HL-60/S4 (cell line): ENCODE results near the gene KCNQ1OT1.

Source experiments
- in situ Hi-C: fragments of 300-500 bp; cut with MboI; formaldehyde crosslinking; loops from 2 replicates; pipeline ENCODE4 v1.14.3; 2022; ENCODE audit warnings: low sequenced_read_pairs

KCNQ1OT1 gene

DNA sequence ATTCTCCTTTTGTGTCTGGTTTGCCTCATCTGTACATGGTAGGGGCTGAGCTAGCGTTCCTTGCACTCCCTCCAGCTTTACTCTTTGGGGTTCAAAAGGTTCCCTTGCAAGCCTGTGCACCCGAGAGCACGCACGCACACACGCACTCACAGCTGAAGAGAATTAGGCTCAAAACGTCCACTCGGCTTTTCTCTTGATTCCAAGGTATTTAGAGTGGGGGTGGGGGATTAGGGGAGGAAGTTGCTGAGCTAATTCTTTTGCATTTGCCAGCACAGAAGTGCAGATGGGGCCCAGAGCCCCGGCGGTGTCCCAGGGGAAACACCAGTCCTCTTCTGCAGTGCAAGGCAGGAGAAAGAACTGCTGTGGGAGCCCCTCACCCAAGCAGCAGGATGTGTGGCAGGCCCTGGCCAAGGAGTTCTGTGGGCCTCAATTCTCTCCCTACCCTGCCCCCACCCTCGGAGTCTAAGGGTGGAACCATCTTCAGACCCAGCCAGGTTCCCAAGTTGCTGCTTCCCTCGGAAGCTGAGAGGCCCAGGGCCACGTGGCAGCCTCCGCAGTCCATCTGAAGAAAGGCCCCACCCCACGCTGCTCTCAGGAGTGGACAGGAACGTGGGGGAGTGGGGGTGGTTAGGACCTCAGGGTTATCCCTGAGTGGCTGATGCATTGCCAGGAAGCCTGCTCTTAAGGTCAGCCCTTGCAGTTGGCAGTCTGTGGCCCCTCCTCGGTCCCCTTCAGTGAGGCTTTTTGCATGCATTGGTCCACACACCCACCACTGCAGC is 3.8 kb upstream of the KCNQ1OT1 start:
- in situ Hi-C loops: no loop called here

DNA sequence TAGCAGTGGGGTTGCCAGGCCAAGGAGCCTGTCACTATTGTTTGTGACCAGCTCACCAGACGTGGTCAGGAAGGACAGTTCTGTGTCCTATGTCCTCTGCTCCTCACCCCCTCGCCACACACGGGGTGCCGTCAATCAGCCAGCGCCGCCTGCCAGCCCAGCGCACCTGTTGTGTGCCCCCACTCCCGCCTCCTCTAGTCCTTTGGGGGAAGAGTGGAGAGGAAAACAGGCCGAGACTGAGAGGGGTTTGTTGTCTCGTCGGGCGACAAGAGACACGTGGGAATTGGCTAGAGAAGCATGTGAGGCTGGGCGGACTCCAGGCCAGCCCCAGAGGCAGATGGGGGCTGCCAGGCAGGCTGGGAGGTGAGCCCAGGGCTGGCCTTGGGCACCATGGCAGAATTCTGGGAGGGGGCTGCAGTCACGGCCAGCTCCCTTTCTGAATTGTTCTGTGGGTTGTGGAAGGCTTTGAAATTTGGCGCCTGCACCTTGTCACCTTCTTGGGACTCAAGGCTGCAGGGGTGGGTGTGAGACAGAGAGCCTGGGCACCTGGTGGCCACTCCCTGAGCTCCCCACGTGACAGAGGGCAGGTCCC is 3.1 kb upstream of the KCNQ1OT1 start:
- in situ Hi-C loops: no loop called here

DNA sequence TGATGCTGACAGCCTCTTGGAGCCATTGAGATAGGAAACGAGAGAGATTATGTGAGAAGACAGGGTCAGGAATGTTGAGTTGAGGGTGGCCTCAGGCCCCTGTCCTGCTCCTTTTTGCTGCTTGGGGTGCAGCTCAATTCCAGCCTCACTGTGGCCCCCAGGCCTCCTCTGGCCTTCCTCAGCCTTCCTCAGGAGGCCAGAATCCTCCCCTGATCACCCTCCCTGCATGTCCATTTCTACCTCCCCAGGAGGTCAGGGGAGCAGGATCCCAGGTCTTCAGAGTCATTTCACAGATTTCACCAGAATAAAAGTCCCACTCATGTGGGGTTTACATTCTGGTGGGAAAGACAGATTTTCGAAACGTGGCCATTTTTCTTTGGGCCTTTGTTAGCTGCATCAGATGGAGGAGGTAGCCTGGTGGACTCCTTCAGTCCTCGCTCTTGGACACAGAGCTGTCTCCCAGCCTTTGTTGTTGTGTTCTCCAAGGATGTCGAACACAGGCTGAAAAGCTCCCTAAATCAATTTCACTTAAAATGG is 2.2 kb upstream of the KCNQ1OT1 start:
- in situ Hi-C loops: no loop called here

DNA sequence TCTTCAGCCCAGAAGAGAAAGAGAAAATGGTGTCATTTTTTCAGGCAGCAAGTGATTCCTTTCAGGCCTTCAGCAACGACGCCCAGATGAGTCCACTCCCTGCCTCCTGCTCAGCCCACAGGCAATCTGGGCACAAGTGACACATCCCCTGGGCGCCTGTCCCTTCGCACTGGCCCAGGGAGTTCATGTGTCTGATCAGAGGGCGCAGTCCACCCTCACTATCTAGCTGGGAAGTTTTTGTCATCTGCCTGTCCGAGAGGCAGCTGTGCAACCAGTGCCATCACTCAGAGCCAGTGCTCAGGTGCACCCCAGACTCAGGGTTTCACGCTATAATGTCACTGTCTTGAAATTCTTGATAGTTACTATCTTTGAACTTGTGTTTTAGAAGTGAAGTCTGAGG is 1.4 kb upstream of the KCNQ1OT1 start:
- in situ Hi-C loops: no loop called here

DNA sequence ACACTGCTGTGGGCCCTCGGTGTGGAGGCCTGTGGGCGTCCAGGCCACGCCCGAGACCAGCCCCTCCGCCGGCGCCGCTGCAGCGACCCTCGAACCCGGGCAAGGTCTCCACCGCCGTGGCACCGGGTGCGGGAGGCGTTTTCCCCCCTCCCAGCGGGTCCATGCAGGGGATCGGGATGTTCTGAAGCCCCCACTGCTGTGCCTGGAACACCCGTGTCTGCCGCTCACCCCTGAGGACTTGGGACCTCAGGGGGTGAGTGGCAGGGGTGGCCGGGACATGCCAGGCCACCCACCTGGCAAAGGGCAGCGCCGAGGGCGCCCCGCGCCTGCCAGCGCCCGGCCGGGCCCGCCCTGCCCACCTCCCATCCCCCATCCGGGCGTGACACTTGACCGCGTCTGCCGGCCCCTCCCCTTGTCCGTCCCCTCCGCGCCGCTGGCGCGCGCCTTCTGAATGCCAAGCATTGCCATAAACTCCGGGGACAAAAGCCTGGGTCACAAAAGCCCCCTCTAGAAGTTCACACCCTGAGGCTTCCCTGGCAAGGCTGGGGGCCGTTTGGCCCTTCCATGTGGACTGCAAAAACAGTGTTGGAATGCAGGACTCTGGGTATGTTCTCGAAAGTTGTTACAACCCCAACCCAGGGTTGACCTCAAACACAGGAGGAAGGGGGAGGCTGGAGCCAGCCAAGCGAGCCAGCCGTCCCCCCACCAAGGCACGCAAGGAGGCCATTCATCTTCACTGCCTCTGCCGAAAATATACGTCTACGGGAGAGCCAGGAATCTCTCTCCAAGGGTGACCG is 819 bp upstream of the KCNQ1OT1 start:
- in situ Hi-C loops: no loop called here

DNA sequence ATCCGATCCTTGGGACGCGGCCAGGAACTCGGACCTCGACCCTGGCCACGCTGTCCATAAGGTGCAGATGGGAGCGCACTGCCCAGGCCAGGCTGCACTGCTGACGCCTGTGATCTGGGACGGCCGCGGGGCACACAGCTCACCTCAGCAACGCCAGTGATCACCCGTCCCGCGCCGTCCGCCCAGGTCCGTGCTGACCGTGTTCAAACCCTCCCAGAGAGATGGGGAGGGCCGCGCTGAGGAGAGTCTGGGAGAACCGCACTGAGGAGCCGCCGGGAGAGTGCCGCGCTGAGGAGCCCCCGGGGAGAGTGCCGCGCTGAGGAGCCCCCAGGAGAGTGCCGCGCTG is 636 bp downstream of the KCNQ1OT1 start:
- in situ Hi-C loops: no loop called here

DNA sequence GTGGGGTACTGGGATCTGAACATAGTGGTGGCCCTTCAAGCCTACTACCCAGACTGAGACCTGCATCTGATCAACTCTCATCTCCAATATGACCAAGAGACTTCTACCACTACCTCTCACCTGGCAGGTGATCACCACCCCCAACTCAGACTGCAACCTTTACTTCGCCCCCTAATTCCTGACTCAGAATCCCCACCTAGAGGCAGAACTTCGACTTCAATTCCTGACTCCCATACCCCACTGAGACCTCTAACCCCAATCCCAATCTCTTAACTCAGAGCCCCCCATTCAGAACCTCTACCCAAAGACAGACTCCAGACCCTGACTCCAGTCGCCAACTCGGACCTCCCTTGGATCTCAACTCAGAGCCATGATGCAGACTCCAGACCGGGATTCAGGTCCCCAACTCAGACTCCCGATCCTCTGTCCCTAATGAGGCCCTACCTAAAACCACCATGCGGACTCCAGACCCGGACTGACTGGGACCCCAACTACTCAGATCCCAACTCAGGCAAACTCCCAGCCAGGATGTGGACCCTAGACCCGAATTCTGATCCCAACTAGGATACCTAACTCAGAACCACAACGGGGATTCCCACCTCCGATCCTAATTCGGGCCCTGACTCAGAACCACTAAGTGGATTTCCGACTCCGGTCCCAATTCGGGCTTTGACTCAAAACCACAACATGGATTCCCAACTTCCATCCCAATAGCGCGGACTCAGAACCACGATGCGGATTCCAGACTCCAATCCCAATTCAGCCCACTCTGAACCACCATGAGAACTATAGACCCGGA is 1.2 kb downstream of the KCNQ1OT1 start:
- in situ Hi-C loops: no loop called here

DNA sequence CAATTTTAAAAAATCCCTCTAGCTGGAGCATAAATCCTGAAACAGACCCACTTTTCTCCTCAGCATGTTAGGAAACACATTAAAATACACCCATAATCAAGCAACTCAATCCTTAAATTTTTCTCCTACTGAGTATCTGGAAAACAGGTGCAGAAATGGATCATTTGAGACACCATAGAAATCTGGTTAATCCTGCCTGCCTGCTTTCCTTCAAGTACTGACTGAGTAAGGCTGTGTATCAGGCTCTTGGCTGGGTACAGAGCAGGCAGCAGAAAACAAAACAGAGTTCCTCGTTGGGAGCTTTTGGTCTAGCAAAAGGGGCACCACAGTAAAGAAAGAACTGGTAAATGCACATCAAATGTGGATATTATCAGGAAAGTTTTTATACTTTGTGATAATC is 1.9 kb downstream of the KCNQ1OT1 start:
- in situ Hi-C loops: no loop called here

DNA sequence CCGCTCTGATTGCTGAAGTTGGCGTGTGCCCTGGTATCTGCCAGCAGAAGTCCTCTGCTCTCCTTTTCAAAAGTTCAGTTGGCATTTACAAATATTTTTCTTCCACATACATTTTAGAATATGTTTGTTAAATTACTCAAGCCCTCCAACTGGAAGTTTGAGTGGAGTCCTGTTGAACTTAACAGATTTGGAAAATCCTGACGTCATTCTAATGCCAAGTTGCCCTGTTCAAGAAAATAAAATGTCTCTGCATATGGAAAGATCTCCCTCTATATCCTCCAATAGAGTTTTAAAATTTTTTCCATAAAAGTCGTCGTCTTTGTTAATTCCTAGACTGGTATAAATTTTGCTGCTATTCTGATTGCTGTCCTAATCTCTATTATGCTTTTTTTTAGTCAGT is 3.3 kb downstream of the KCNQ1OT1 start:
- in situ Hi-C loops: no loop called here

DNA sequence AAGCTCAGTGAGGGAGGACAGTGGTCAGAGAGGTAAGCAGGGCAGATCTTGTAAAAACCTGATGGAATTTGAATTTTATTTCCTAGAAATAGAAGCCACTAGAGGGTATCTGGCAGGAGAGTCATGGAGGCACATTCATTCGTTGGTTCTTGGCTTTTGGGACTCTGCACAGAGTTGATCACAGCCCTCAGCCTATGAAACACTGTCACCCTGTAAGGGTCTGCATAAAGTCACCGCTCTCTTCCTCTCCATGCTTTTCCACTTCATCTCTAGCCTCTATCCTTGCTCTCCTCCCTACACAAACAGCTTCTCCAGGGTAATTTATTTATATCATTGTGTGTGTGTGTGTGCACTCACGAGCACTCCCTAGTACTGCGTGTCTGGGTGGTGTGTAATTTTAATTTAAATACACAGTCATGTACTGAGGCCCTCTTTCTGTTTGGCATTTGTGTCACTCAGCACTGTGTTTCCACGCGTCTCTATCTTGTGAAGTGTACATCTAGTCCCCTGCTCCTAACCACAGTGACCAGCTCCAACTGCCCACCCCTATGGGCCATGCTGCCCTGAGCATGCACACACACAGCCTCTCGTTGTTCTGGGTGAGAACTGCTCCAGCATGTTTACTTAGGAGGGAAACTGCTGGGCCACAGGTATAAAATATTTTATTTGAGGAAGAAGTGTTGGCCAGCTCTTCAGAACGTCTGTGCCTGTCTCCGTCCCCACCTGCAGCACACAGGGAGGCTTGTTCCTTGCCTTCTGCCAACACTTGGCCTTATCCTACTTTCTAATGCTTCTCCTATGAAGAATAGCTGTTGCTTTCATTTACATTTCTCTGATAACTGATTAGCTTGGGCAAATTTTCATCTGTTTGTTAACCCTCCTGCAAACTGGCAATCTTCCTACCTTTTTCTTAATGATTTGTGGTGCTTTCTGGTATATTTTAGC is 4.5 kb downstream of the KCNQ1OT1 start:
- in situ Hi-C loops: no loop called here

DNA sequence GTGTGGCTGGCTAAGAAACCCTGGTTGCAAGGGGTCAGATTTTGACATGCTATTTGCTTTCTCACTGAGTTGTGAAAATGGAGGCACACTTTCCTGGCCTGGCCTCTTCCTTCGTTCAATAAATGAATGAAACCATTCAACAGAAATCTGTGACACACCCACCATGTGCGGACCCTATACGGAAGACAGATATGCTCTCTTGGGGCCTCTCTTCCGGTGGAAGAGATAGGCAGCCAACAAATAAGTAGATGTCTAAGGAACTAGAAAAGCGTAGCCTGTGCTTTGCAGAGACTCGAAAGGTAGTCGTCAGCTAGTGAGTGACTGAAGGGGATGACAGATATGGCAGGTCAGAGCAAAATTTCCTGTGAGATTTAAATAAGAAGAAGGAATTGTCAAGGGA is 5.3 kb downstream of the KCNQ1OT1 start:
- in situ Hi-C loops: no loop called here

DNA sequence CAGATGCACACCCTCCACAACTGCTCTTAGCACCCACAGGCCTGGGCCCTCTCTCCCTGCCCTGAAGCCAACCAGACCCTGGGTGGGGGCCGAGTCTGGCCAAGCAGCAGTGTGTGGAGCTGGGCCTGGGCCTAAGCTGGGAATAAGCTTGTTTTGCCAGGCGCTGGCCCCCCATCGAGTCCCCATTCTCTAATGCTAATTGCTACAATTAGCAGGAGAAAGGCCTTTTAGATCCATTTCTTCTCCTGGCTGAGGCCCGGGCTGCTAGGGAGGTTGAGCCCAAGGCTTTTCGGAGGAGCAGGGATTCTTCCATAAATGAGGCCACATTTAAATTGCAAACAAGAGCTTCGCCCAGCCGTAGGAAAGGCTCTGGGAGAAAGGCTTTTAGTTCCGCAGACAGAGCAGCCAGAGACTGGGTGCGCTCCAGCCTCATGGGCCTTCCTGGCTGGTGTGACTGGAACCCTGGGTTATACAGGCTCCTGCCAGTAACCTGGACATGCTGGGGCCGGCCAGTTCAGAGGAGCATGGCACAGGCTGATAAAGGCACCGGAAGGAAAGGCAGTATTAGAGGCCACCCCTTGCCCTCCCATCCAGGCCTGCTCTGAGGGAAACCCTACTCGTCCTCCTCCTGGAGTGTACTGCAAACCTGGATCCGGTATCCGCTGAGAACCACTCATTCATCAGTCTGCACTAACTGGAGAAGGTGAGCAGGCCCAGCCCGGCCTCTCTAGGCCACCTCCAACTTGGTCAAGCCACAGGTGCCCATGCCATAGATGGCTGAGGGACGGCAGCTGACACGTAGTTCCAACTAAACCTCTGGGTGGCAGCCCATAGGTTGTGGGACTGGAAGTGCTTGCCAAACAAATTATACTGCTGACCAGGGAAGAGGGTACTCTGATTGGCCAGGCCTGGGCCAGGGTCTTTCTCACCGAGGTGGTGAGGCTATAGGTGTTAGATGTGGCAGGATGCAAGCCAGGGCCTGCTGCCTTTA is 6.2 kb downstream of the KCNQ1OT1 start:
- in situ Hi-C loops: no loop called here

DNA sequence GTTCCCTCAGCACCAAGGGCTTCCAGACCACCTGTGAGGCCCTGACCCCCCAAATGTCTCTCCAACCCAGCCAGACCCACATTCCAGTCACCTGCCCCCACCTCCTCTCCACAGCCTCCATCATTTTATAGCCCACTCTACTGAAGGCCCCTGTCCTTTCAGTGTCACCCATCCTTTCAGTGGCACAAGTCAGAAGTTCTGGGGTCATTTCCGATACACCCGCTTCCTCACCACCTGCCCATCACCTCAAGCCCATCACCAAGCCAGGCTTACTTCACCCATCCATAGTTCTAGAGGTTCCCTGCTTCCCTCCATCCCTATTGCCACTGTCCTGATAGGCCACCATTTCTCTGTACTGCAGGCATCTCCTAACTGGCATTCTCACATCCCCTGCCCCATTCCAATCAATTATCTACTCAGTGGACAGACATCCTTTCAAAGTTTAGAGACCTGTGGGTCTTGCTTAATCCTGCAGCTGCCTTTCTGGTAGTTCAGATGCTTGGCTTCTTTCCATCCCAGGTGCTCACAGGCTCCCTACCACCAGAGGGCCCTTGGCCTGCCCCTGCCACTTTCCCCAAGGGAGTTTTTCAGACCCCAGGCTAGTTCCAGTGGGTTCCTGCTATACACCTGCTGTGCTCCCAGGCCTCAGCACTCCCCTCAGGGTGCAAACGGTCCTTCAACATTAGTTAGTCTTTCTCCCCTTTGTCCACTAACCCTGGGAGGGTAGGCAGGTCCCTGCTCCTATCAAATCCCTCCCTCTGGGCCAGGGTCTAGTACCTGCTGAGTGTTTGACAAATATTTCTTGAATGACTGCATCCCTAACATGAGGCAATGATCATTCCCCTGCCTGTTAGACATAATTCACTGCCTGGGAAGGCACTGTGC is 7.6 kb downstream of the KCNQ1OT1 start:
- in situ Hi-C loops: no loop called here

DNA sequence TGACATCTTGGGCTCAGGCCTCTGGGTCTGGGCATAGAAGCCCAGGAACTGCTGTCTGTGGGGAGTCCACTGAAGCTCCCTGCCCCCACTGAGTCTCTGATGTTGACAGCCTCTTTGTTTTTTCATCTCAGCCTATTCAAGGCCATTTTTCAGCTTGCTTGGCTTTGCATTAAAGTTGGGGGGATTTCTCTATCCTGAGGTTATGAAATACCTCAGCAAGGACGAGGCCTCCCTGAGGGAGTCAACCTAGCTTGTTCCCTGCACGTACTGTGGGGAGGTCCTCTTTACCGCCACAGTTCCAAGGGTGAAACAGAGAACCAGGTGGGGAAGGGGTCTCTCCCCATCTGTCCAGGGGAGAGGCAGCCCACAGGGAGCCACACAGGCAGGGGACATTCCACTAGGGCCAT is 8.4 kb downstream of the KCNQ1OT1 start:
- in situ Hi-C loops: no loop called here

DNA sequence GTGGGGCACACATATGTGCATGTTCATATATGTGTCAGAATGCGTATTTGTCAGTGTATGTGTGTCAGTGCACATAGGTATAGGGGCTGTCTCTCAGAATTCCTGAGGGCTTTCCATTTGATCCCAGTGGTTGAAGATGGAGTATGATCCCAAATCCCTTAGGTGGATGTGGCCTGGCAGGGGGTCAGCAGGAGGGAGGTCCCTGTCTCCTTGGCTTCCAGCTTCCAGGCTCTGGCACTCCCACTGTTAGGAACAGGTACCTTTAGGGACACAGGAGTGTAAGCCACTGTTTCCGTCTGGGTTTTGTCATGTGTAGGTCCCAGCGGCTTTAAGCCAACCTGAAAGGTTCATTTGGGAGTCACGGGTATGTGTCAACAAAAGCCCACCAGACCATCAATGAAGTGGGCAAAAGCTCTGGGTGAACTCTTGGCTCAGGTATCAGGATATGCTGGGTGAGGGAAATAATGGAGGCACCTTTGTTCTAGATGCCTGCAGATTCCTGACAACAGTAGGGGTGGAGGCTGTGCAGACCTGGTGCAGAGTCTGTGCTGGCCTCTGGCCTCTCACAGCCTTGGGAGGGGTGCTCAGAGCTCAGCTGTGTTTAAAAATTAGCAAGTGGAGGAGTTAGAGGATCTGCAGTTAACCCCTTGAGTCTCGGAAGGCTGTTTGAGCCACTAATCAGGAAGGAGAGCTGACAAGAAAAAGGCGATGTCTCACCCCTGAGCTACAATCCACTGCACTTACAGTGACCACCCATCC is 9.0 kb downstream of the KCNQ1OT1 start:
- in situ Hi-C loops: no loop called here

DNA sequence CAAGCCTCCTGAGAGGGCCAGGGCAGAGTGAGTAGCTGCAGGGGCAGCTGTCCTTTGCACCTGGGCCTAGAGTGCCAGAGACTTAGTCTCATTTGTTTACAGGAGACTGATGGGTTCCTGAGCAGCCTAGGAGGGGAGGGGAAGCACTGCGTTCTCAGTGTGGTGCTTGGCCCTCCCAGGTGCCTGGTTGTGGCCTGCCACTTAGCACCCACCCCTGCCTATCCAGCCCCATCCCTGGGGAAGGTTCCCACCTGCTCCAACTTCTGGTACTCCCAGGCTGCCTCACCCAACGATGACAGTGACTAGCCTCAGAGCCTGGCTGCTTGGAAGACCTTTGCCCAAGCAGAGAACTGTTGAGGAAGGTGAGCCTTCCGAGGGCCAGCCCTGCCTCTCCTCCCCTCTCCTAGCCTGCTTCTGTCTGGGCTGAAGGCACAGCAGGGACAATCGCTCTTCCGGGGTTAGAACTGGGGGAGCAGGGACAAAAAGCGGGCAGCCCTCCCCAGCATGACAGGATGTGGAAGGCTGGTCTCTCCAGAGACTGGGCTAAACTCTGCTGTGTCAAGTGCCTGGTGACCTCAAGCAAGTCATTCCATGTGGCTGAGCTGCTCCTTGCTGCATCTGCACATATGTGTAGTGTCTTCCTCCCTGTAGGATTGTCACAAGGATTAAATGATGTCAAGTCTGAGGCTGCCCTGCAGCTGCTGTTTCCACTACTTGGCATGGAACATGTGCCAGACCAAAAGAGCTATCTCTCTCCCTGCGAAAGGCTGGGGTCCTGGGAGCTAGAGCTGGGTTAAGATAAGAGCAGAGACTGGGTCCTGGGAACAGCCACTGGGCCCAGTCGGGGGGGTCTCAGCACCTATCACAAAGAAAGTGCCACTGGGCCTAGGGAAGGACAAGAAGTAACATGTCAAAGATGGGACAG is 9.9 kb downstream of the KCNQ1OT1 start:
- in situ Hi-C loops: no loop called here
